Natural killer cell (primary cell): ENCODE data around the gene TAF1B. TPM values are rescaled to one million over a fixed set of nuclear protein-coding genes. Genes with fewer than 3 reads are reported as not detected.
A peak's percentile ranks its signal among the peaks of the same experiment; 100 is the strongest.

Source experiments
- ATAC-seq, 3 donors: fragments of 150-1000 bp in 2 of 3; fragments of 200-7000 bp in 1 of 3; cut with Tn5 transposase; 1 replicate in 1 of 3; 2 replicates in 2 of 3; pipeline ENCODE4 v1.10.0; 2021; ENCODE audit warnings: mild to moderate bottlenecking in 2 of 3, moderate library complexity in 2 of 3
- DNase-seq, 2 donors: peaks; one replicate each; pipeline versions ENCODE4 v3.0.0 to v3.0.0-alpha.2; 2013 to 2021; ENCODE audit warnings: mixed read lengths in 1 of 2
- H3K27ac ChIP-seq: one replicate; pipeline ENCODE4 v1.5.1; 2013; ENCODE audit warnings: mild to moderate bottlenecking, low read length
- H3K27me3 ChIP-seq: one replicate; pipeline ENCODE4 v1.6.1; 2013; ENCODE audit warnings: low read length; ENCODE audit not compliant: control insufficient read depth, insufficient read depth
- H3K36me3 ChIP-seq: one replicate; pipeline ENCODE4 v1.6.1; 2013; ENCODE audit warnings: low read length; ENCODE audit not compliant: control insufficient read depth, insufficient read depth
- H3K4me1 ChIP-seq: one replicate; pipeline ENCODE4 v1.6.1; 2013; ENCODE audit warnings: low read length; ENCODE audit not compliant: control insufficient read depth, insufficient read depth
- H3K4me3 ChIP-seq: one replicate; pipeline ENCODE4 v1.5.1; 2013; ENCODE audit warnings: low read length
- H3K9me3 ChIP-seq: one replicate; pipeline ENCODE4 v1.6.1; 2013; ENCODE audit warnings: low read length; ENCODE audit not compliant: control insufficient read depth, insufficient read depth
- H3K27ac Mint-ChIP-seq, 2 donors: one replicate each; pipeline ENCODE4 v1.8.0; 2022; ENCODE audit warnings: mild to moderate bottlenecking in 2 of 2, mixed read lengths in 2 of 2, moderate library complexity in 1 of 2
- H3K27me3 Mint-ChIP-seq, 2 donors: one replicate each; pipeline ENCODE4 v1.8.0; 2022; ENCODE audit warnings: low read depth in 2 of 2, mixed read lengths in 2 of 2
- H3K36me3 Mint-ChIP-seq: one replicate; pipeline ENCODE4 v1.8.0; 2022; ENCODE audit warnings: mixed read lengths
- H3K4me1 Mint-ChIP-seq, 2 donors: one replicate each; pipeline ENCODE4 v1.8.0; 2022; ENCODE audit warnings: mixed read lengths in 2 of 2
- H3K4me3 Mint-ChIP-seq: one replicate; pipeline ENCODE4 v1.8.0; 2022; ENCODE audit warnings: mild to moderate bottlenecking, moderate library complexity, mixed read lengths
- H3K9me3 Mint-ChIP-seq, 2 donors: one replicate each; pipeline ENCODE4 v1.8.0; 2022; ENCODE audit warnings: mixed read lengths in 2 of 2
- WGBS: methylation state at CpG from one replicate; pipeline ENCODE4 v1.1.7; 2013; ENCODE audit warnings: missing lambda C conversion rate; ENCODE audit not compliant: insufficient coverage; 5-methylcytosine and 5-hydroxymethylcytosine counted together
- intact Hi-C: fragments of 100-400 bp; cut with micrococcal nuclease; formaldehyde crosslinking; loops from one replicate; pipeline ENCODE4 v1.14.2; 2022
- total RNA-seq, 4 donors: library from RNA; stranded (reverse); fragments of 120-200 nt in 1 of 4; gene quantifications; one replicate each; pipeline versions ENCODE4 v1.2.3 to v1.2.4, GENCODE V29; 2013 to 2022
- TF ChIP-seq, protein P1 (sequence below): fragments of 200-600 bp; IDR thresholded peaks from one replicate; pipeline ENCODE4 v1.8.0; 2022; ENCODE audit warnings: antibody characterized with exemption

TAF1B gene
- total RNA-seq, 3 donors from 2014 or later (not counting 1 experiment from before 2014, with no cell fraction given) = 24.8 to 40.8 (median 26.8) TPM

DNA sequence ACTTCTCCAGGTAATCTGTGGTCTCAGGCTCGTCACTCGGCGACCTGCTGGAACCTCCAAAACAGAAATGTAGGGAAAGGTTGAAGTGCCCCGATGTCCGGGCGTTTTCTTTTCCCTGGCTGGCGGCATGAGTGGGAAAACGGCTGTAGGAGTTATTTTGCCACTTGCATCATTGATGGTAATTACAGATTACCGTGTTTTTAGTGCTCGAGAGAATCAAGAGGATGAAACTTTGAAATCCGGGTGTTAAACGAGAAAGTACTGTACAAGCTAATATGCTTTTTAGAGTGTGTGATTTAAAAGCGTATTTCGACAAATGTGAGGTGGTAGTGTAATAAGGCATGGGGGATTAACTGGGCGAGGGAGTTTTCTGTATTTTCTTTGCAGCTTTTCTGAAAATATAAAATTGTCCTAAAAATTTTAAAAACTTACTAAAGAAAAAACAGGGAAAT lies 109.0 kb downstream of the TAF1B start:
- Histone ChIP-seq H3K27ac (no peak overlapping the region), H3K27me3 (peaks cover 11% of the 10 kb centered on the region), H3K4me1 (peaks cover 12% of the 10 kb centered on the region), H3K9me3 (no peaks in the 10 kb centered on the region), H3K4me3 (no peak overlapping the region), H3K36me3 (no peaks in the 10 kb centered on the region)
- Mint-ChIP-seq H3K27me3 (peaks cover 30 to 32% of the 10 kb centered on the region in 2 donors), H3K36me3 (no peaks in the 10 kb centered on the region), H3K4me1 (peaks cover 12 to 16% of the 10 kb centered on the region in 2 donors), H3K9me3 (no peaks in the 10 kb centered on the region), H3K4me3 (peak overlapping the region; percentile 84), H3K27ac (peak overlapping the region in 1 of 2 donors; percentile 90)
- TF ChIP-seq, protein P1, sequence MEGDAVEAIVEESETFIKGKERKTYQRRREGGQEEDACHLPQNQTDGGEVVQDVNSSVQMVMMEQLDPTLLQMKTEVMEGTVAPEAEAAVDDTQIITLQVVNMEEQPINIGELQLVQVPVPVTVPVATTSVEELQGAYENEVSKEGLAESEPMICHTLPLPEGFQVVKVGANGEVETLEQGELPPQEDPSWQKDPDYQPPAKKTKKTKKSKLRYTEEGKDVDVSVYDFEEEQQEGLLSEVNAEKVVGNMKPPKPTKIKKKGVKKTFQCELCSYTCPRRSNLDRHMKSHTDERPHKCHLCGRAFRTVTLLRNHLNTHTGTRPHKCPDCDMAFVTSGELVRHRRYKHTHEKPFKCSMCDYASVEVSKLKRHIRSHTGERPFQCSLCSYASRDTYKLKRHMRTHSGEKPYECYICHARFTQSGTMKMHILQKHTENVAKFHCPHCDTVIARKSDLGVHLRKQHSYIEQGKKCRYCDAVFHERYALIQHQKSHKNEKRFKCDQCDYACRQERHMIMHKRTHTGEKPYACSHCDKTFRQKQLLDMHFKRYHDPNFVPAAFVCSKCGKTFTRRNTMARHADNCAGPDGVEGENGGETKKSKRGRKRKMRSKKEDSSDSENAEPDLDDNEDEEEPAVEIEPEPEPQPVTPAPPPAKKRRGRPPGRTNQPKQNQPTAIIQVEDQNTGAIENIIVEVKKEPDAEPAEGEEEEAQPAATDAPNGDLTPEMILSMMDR = no peak
- intact Hi-C loops = no loop called here
- DNase-seq (peak in 1 of 2 donors; percentile 10), ATAC-seq (no peak)
- WGBS = 24% methylated on average over 13 of the region's 15 CpGs

DNA sequence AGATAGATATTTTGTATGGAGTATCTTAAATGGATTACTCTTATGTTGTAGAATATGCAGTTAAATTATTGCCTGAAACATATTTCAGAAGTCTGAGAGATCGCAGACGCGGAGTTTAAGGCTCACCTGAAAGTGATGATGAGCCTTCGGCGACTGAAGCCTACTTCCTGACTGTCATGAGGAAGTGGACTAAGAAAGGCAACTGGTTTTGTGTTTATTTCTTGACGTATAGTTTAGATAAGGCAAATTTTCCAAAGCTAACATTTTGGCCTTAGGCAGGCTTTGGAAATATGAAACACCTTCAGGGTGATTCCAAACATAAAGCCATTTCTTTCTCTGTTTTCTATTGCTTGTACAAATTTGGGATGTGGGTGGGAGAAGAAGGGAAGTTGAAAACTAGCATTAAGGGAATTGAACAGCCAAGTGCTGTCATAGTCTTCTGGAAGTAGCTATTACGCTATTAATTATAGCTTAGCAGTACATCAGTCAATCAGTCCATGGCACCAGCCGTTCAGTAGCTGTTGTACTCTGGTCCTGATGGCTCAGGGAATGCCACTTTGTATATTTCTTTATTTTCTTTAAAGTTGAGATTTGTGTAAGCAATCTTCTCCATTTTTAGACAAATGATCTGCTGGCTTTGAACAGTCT lies 109.7 kb downstream of the TAF1B start:
- H3K27me3 ChIP-seq = peaks cover 11% of the 10 kb centered on the region
- WGBS = 80% methylated on average over 8 of the region's 8 CpGs

DNA sequence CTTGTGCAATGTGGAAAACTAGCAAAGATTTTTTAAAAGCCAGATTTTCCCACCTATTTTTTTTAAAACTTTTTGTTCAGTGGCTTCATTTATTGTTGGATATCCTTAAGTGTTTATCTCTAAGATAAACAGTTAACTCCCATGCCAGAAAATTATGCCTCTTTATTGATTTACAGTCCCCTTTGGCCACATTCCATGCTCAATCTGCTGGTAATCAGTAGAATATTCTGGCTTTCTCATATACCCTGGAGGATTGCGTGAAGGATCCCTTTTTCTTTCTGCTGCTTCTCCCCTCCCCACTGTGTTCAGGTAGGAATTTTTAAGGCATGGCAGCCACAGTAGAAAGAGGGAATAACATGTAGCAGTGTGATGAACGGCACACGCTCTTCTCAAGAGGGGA lies 110.9 kb downstream of the TAF1B start:
- WGBS = 100% methylated on average over 3 of the region's 3 CpGs
- H3K27ac ChIP-seq = no peak overlapping the region
- no peaks in the 10 kb centered on the region for H3K36me3 ChIP-seq
- H3K27ac Mint-ChIP-seq = no peak overlapping the region
- peaks cover 11% of the 10 kb centered on the region for H3K27me3 ChIP-seq
- peaks cover 12% of the 10 kb centered on the region for H3K4me1 ChIP-seq
- H3K27me3 Mint-ChIP-seq = peaks cover 22 to 29% of the 10 kb centered on the region in 2 donors
- H3K4me1 Mint-ChIP-seq = peaks cover 12 to 16% of the 10 kb centered on the region in 2 donors
- H3K9me3 ChIP-seq = no peaks in the 10 kb centered on the region
- H3K9me3 Mint-ChIP-seq = no peaks in the 10 kb centered on the region
- no peak overlapping the region for H3K4me3 ChIP-seq
- no peak overlapping the region for H3K4me3 Mint-ChIP-seq
- intact Hi-C loops = no loop called here
- ATAC-seq (no peak), DNase-seq (no peak)
- H3K36me3 Mint-ChIP-seq = no peaks in the 10 kb centered on the region
- TF ChIP-seq, protein P1 = no peak

More for the DNA sequence above, 109.7 kb downstream of the TAF1B start:
- no peak overlapping the region for H3K27ac ChIP-seq
- intact Hi-C loops = no loop called here
- peak overlapping the region; percentile 60 for H3K4me3 Mint-ChIP-seq
- peaks cover 12% of the 10 kb centered on the region for H3K4me1 ChIP-seq
- H3K4me1 Mint-ChIP-seq = peaks cover 12 to 16% of the 10 kb centered on the region in 2 donors
- peaks cover 30 to 34% of the 10 kb centered on the region in 2 donors for H3K27me3 Mint-ChIP-seq
- ATAC-seq (no peak), DNase-seq (no peak)
- no peaks in the 10 kb centered on the region for H3K36me3 ChIP-seq
- TF ChIP-seq, protein P1 = no peak
- H3K4me3 ChIP-seq = no peak overlapping the region
- H3K36me3 Mint-ChIP-seq = no peaks in the 10 kb centered on the region
- H3K9me3 Mint-ChIP-seq = no peaks in the 10 kb centered on the region
- no peaks in the 10 kb centered on the region for H3K9me3 ChIP-seq
- H3K27ac Mint-ChIP-seq = no peak overlapping the region

DNA sequence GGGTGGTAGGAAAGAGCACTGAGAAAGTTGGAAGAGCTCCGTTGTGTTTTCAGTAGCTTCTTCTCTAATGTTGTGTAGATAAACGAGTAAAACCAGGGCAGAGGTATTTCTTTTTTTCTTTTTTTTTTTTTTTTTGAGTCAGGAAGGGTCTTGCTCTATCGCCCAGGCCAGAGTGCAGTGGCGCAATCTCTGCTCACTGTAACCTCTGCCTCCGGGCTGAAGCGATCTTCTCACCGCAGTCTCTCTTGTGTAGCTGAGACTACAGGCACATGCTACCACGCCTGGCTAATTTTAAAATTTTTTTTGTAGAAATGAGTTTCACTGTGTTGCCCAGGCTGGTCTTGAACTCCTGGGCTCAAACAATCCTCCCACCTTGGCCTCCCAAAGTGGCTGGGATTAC lies 114.8 kb downstream of the TAF1B start:
- Histone ChIP-seq H3K27me3 (peaks cover 2% of the 10 kb centered on the region), H3K9me3 (no peaks in the 10 kb centered on the region), H3K4me3 (no peak overlapping the region), H3K27ac (no peak overlapping the region), H3K36me3 (no peaks in the 10 kb centered on the region), H3K4me1 (no peaks in the 10 kb centered on the region)
- H3K4me3 Mint-ChIP-seq = no peak overlapping the region
- TF ChIP-seq, protein P1 = no peak
- DNase-seq (no peak), ATAC-seq (no peak)
- intact Hi-C loops = no loop called here
- H3K36me3 Mint-ChIP-seq = no peaks in the 10 kb centered on the region
- no peak overlapping the region for H3K27ac Mint-ChIP-seq
- H3K4me1 Mint-ChIP-seq = no peaks in the 10 kb centered on the region
- 94% methylated on average over 7 of the region's 8 CpGs for WGBS
- H3K9me3 Mint-ChIP-seq = no peaks in the 10 kb centered on the region
- H3K27me3 Mint-ChIP-seq = peaks cover 4 to 18% of the 10 kb centered on the region in 2 donors
